ENCODE results near the gene GBF1.

The GBF1 gene

GRCh38 chr10:102368077-102368476 lies 122.7 kb downstream of the GBF1 start:
- H3K4me3 ChIP-seq (replicated peaks; ENCODE audit: insufficient read depth, low read length): no peak overlapping the region
- no peak for DNase-seq (ENCODE audit: low read depth in 1 of 2, low spot score in 1 of 2)
- no peak overlapping the region for H3K27ac ChIP-seq (replicated peaks)
- TF ChIP-seq REST (IDR thresholded peaks at IDR 0.05; ENCODE audit: insufficient replicate concordance, low read depth): no peak
- no peak for TF ChIP-seq CTCF (IDR thresholded peaks at IDR 0.05; ENCODE audit: insufficient read depth, low read length)
- no peak for TF ChIP-seq SPI1 (IDR thresholded peaks at IDR 0.05; ENCODE audit: borderline replicate concordance, low read depth)
- no peak for TF ChIP-seq POLR2AphosphoS5 (IDR thresholded peaks at IDR 0.05; ENCODE audit: low read depth)
- no peak for TF ChIP-seq GABPA (IDR thresholded peaks at IDR 0.05; ENCODE audit: low read depth)
- H3K27me3 ChIP-seq (ENCODE audit: insufficient read depth, poor library complexity, severe bottlenecking): no peaks in the 10 kb centered on the region

DNA sequence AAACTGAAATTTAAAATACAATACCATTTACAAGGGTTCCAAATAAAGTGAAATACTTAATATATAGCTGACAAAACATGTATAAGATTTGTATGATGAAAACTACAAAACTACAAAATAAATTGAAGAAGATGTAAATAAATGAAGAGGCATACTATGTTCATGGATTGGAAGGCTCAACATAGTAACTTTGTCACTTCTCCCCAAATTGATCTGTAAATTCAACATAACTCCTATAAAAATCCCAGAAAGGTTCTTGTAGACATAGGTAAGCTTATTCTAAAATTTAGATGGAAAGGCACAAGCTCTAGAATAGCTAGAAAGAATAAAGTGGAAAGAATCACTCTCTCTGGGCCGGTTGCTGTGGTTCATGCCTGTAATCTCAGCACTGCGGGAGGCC lies 126.0 kb downstream of the GBF1 start:
- no peak for DNase-seq (ENCODE audit: low read depth in 1 of 2, low spot score in 1 of 2)
- TF ChIP-seq REST (IDR thresholded peaks at IDR 0.05; ENCODE audit: insufficient replicate concordance, low read depth): no peak
- no peak for TF ChIP-seq POLR2AphosphoS5 (IDR thresholded peaks at IDR 0.05; ENCODE audit: low read depth)
- no peak for TF ChIP-seq CTCF (IDR thresholded peaks at IDR 0.05; ENCODE audit: insufficient read depth, low read length)
- no peak overlapping the region for H3K27ac ChIP-seq (replicated peaks)
- no peaks in the 10 kb centered on the region for H3K27me3 ChIP-seq (ENCODE audit: insufficient read depth, poor library complexity, severe bottlenecking)
- H3K4me3 ChIP-seq (replicated peaks; ENCODE audit: insufficient read depth, low read length): no peak overlapping the region

GRCh38 chr10:102375250-102375649 lies 129.9 kb downstream of the GBF1 start:
- H3K27ac ChIP-seq (replicated peaks): no peak overlapping the region
- DNase-seq (ENCODE audit: low read depth in 1 of 2, low spot score in 1 of 2): no peak
- no peak for TF ChIP-seq GABPA (IDR thresholded peaks at IDR 0.05; ENCODE audit: low read depth)
- no peak for TF ChIP-seq POLR2AphosphoS5 (IDR thresholded peaks at IDR 0.05; ENCODE audit: low read depth)
- TF ChIP-seq CTCF (IDR thresholded peaks at IDR 0.05; ENCODE audit: insufficient read depth, low read length): no peak
- no peak for TF ChIP-seq REST (IDR thresholded peaks at IDR 0.05; ENCODE audit: insufficient replicate concordance, low read depth)
- TF ChIP-seq SPI1 (IDR thresholded peaks at IDR 0.05; ENCODE audit: borderline replicate concordance, low read depth): no peak

More at GRCh38 chr10:102375250-102375649, 129.9 kb downstream of the GBF1 start:
- H3K27me3 ChIP-seq (ENCODE audit: insufficient read depth, poor library complexity, severe bottlenecking): no peaks in the 10 kb centered on the region
- H3K4me3 ChIP-seq (replicated peaks; ENCODE audit: insufficient read depth, low read length): no peak overlapping the region
